ENCODE results near the gene CRY2. TPM values are rescaled to one million over a fixed set of nuclear protein-coding genes. Genes with fewer than 3 reads are reported as not detected.

The CRY2 gene
- total and polyA plus RNA-seq, 4 donors, result 16.7 to 72.9 (median 33.0) TPM

- H3K27me3 ChIP-seq (ENCODE audit: control insufficient read depth in 4 of 4, insufficient read depth in 4 of 4, low read length in 3 of 4), result no peaks in the 10 kb centered on the region
- WGBS, result 94% methylated on average over 8 of the region's 8 CpGs
- TF ChIP-seq REST (IDR thresholded peaks at IDR 0.05) (no peak), YY1 (IDR thresholded peaks at IDR 0.05) (no peak), CTCF (IDR thresholded peaks at IDR 0.05; ENCODE audit: low read depth, low read length, missing input control) (no peak), RAD21 (IDR thresholded peaks at IDR 0.05) (no peak), JUND (IDR thresholded peaks at IDR 0.05) (no peak), GABPA (IDR thresholded peaks at IDR 0.05 in 1 of 2, conservative IDR thresholded peaks at IDR 0.05 in 1 of 2) (no peak), FOXA1 (IDR thresholded peaks at IDR 0.05) (no peak), NR2F2 (IDR thresholded peaks at IDR 0.05) (no peak), MAX (IDR thresholded peaks at IDR 0.05) (no peak), HNF4G (IDR thresholded peaks at IDR 0.05) (no peak), HNF4A (conservative IDR thresholded peaks at IDR 0.05) (no peak), ATF3 (IDR thresholded peaks at IDR 0.05) (no peak), RXRA (IDR thresholded peaks at IDR 0.05) (no peak)
- no peak overlapping the region for H3K4me3 ChIP-seq (ENCODE audit: low read depth in 1 of 3, low read length in 3 of 3)
- H3K27ac ChIP-seq (ENCODE audit: low read depth in 1 of 2, low read length in 2 of 2), result no peak overlapping the region
- no peak for DNase-seq (ENCODE audit: low spot score)
- H3K9me3 ChIP-seq (ENCODE audit: control insufficient read depth in 4 of 4, low read length in 3 of 4), result no peaks in the 10 kb centered on the region
- H3K36me3 ChIP-seq (ENCODE audit: control insufficient read depth in 4 of 4, insufficient read depth in 3 of 4, low read depth in 1 of 4, low read length in 3 of 4), result peaks cover 10 to 42% (median 20%) of the 10 kb centered on the region in 4 donors
- H3K4me1 ChIP-seq (ENCODE audit: control insufficient read depth in 4 of 4, insufficient read depth in 4 of 4, low read length in 3 of 4), result peaks cover 8 to 22% (median 19%) of the 10 kb centered on the region in 4 donors
- no peak overlapping the region for H3K9ac ChIP-seq (ENCODE audit: low read depth in 1 of 2, low read length in 2 of 2)
Measured at GRCh38 chr11:45811571-45812290, 35.5 kb upstream of the CRY2 start.

- WGBS, result 87% methylated on average over 7 of the region's 7 CpGs
- peaks cover 10 to 39% (median 17%) of the 10 kb centered on the region in 4 donors for H3K36me3 ChIP-seq (ENCODE audit: control insufficient read depth in 4 of 4, insufficient read depth in 3 of 4, low read depth in 1 of 4, low read length in 3 of 4)
- H3K4me1 ChIP-seq (ENCODE audit: control insufficient read depth in 4 of 4, insufficient read depth in 4 of 4, low read length in 3 of 4), result peaks cover 2 to 13% (median 7%) of the 10 kb centered on the region in 4 donors
- TF ChIP-seq HNF4G (IDR thresholded peaks at IDR 0.05) (no peak), GABPA (IDR thresholded peaks at IDR 0.05 in 1 of 2, conservative IDR thresholded peaks at IDR 0.05 in 1 of 2) (no peak), FOXA1 (IDR thresholded peaks at IDR 0.05) (no peak), RAD21 (IDR thresholded peaks at IDR 0.05) (no peak), ATF3 (IDR thresholded peaks at IDR 0.05) (no peak), TAF1 (conservative IDR thresholded peaks at IDR 0.05) (no peak), EGR1 (IDR thresholded peaks at IDR 0.05; ENCODE audit: low read depth in 2 of 2) (no peak), MAX (IDR thresholded peaks at IDR 0.05) (no peak), NR2F2 (IDR thresholded peaks at IDR 0.05) (no peak), YY1 (IDR thresholded peaks at IDR 0.05) (no peak), HNF4A (conservative IDR thresholded peaks at IDR 0.05) (no peak), JUND (IDR thresholded peaks at IDR 0.05) (no peak), CTCF (IDR thresholded peaks at IDR 0.05; ENCODE audit: low read depth, low read length, missing input control) (no peak), SP1 (IDR thresholded peaks at IDR 0.05) (no peak), RXRA (IDR thresholded peaks at IDR 0.05) (no peak)
Measured at GRCh38 chr11:45812581-45813548, 34.4 kb upstream of the CRY2 start.

More at GRCh38 chr11:45812581-45813548, 34.4 kb upstream of the CRY2 start:
- Histone ChIP-seq H3K9ac (ENCODE audit: low read depth in 1 of 2, low read length in 2 of 2) (no peak overlapping the region), H3K9me3 (ENCODE audit: control insufficient read depth in 4 of 4, low read length in 3 of 4) (no peaks in the 10 kb centered on the region), H3K27ac (ENCODE audit: low read depth in 1 of 2, low read length in 2 of 2) (no peak overlapping the region), H3K27me3 (ENCODE audit: control insufficient read depth in 4 of 4, insufficient read depth in 4 of 4, low read length in 3 of 4) (no peaks in the 10 kb centered on the region), H3K4me3 (ENCODE audit: low read depth in 1 of 3, low read length in 3 of 3) (no peak overlapping the region)
- DNase-seq (ENCODE audit: low spot score), result no peak

All from liver (tissue), 9 donors.